Stimulated activated CD4-positive, alpha-beta T cell treated with anti-CD3 and anti-CD28 coated beads, TNF-alpha, amount 100 ng/mL, for 4 hours (primary cell): ENCODE measurements around the gene GALNT4.

Experiments used
- DNase-seq, 3 experiments: peaks; one replicate each; pipeline ENCODE4 v3.0.0-alpha.2; 2020; ENCODE audit warnings: low read depth in 3 of 3

Gene GALNT4

DNA sequence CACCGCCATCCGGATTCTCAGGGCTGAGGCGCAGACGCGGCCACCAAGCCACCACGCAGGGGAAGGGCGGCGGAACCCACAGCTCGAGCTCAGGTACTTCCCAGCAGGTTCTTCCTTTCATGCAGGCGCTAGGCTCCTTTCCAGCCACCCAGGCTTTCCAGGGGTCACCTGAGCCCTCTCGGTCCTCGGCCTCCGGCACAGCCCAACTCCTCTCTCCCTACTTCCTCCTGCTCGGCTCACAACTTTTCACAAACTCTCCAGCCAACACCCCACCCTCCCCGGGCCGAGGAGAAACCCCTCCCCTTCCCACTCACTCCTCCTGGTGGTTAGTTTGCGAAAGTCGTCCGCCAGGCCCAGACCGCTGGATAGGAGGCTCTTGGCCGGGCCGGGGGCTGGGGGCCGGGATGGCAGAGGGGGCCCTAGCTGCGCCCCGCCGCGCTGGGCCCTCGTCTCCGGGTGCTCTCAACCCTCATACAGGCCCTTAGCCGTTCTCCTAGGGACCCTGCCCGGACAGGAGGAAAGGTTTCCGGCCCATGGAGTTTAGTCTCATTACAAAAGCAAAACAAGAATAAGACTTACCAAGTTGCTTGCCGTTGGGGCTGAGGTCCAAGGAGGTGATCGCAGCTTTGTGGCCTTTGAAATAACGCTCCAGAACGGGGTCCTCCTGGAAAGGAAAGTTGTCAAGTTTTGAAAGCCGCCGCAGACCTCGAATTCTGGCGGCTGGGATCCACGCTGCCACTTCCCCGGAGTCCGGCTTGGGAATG lies at the start of gene GALNT4:
Gene GALNT4 (minus strand): TSS at position 256 of the 764 bp plus-strand sequence. CDS start 247 bp downstream, at position 9.
- DNase-seq, result peak; percentile 39 to 62 (median 62)

DNA sequence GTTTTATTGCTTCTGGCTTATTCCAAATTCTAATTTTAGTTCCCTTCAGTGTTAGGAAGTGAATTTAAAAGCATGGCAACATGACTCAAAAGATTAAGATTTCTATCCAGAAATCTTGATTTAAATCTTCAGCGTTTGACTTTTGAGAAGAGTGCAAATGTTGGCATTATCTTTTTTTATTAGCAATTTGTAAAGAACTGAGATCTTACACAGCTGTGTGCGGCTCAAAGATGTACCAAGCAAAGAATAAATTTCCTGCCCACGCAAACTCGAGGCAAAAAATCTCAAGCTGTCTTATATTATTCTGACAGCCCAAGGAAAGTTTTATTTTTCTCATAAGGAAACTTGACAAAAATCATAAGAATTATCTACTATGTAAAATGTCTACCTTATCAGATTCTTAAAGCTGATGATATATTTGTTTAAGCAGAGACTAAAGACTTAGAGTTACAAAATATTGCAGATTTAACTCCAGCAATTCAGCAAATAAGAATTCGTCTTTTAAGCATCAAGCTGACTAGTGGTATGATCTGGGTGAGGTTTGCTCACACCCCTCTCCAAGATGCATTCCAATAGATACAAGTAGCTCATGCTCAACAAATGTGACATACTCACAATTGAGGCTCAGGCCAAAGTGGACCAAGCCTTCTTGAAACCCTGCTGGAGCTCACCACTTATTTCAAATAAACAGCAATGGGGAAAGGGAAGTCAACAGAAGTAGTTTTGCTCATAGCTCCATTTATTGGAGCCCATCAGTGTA lies 48.6 kb upstream of the GALNT4 start:
- DNase-seq, result no peak

DNA sequence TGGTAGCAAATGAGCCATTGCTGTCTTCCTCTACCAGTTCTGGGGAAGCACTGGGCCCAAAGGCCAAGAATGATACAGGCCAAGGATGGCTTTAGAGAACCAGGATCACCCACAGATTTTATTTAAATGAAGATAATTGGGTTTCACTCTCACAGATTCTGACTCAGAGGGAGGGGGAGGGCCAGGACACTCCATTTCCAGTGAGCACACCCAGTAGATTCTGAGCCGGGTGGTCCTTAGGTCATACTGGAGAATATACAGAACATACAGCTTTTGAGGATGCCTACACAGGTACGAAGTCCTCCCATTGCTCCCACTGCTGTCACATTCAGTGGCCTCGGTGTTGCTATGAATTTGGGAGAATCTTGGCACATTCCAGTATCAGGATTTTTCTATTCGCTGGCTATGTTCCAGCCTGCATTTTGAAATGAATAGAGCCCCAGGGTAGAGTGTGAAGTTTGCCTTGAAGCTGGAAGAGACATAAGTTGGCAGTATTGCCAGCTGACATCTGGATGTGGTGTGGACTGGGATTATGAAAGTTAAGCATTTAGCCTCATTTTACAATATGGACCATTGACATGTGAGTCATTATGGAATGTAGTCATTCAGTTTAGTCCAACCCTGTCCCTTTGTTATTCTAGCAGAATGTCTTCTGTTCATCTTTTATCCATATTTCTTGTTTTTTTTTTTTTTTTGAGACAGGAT lies 47.0 kb upstream of the GALNT4 start:
- no peak for DNase-seq

DNA sequence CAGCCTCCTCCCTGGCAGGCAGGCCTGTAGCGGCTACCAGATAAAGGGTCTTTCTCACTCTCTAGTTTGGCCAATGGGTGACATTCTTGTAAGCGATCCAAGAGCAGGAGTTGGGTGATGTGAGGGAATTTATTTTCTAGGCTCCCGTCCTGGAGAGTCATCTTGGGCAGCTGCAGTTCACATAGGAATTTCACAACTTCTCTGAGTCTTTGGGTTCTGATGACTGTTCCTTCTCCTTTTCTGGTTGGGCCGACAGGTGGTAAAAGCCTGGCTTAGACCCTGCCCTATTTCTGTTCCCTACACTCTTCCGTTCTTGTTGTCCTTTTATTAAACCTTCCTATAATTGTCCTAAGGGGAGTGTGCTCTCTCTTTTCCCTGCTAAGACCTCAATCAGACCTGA lies 43.9 kb upstream of the GALNT4 start:
- no peak for DNase-seq

DNA sequence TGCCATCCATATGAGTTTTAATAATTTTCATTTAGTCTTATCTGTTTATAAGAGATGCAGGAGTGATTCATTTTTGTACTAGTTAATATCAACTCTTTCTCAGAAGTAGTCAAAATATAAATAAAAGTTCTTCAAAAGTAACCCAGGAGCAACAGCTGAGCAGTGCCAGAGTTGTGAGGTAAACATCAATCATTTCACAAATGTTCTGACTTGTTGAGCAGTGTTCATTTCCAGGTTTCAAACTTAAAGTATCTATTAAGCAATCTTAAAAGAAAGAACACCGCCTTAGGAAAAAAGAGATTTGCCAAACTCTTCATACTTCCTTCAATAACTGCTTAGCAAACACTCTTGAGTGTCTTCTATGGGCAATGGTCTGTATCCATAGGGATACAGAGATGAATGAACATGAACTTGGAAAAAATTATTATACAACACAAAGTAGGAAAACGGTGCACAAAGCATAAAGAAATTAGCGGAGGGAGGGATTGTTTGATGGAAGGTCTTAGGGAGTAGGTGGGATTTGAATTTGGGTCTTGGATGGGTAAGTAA lies 43.2 kb upstream of the GALNT4 start:
- no peak for DNase-seq

DNA sequence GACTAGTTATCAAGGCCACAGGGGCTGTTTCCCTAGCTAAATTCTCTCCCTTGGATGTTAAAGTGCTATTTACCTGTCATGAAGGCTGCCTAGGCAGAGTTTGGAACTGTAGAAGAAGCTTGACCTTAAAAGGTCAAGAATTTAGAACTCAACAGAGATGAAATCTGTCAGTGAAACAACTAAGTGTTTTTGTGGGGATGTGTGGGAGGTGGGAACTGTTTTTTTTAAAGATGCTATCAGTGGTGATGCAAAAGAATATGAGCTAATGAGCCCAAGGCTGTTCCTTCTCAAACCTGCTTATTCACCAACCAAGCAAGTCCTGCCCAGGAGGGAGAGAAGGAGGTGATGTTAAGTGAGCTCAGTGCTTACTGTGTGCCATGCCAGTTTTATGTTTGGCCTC lies 42.0 kb upstream of the GALNT4 start:
- no peak for DNase-seq

DNA sequence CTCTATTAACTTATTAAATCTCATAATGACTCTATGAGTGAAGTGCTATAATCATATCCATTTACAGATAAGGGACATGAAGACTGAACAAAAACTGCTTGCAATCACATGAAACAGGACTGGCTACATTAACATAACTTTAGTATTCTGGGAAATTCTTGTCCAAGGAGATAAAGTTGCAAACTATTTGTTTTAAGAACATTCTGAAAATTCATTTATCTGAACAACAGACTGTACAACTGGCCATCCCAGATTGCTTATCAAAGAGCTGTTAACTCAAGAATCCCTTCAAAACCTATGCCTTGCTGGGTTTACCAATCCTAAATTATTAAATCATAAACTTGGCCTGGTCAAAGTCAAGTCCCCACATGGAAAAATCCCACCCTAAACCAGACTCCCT lies 40.4 kb upstream of the GALNT4 start:
- no peak for DNase-seq

DNA sequence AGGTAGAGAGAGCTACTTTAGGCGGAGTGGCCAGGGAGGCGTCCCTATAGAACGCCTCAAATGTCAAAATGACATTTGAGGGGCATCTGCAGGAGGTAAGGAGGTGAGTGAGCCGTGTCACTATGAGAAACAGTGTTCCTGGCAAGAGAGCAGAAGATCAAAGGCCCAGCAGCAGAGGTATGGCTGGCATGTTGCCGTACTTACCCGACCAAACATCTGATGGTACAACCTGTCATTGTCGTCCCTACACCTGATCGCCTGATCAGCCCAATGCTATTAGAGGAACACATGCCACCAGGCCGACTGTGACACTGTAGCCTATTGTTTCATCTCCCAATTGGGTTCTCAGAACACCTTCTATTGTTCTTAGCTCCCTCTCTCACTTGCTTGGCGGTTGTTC lies 35.2 kb upstream of the GALNT4 start:
- DNase-seq, result no peak

DNA sequence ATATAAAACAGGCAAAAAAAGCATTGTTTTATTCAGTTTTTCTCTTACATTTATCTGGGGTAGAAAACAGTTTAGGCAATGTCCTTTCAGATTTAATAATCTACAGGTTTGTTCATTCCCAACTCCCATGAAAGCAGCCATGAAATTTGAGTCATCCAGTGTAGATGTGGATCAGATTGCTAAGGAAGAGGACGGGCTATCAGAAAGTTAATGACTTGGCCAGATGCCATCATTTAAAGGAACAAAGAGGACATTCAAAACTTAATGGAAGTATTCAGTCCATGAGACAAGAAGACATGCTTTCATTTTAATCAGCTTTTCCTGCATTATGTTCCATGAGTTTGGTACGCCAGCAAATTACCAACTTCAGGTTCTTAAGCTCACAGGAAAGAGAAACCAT lies 32.4 kb upstream of the GALNT4 start:
- DNase-seq, result no peak

DNA sequence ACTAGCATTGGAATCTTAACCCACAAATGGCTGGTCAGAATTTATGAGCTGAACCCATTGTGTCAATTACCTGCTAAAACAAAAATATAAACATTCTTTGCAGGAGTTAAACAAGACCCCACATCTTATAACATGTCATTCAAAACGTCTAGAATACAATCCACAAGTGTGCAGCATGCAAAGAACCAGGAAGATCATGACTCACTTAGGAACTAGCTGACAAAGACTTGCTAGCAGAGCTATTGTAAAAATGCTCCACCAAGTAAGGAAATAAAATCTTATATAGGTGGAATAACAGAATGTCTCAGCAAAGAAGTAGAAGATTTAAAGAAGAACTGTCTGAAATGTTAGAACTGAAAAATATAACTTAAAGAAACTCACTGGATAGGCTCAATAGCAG lies 27.8 kb upstream of the GALNT4 start:
- DNase-seq, result no peak

DNA sequence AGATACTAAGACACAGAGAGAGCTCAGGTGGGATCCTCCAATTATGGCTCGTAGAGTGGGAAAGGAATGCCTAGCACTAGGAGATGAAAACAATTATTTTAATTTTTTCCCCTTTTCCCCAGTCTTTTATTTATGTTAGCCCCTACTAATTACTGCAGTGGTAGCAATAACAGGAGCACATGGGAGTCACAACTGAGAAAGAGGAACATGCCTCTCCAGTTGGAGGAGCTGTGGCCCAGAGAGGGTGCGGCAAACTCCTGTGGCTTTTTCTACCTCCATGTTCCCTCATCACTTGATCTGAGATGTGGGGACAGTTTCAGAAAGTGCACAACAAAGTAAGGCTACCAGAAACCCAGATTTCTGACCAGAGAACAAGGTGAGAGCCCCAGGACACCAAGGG lies 27.2 kb upstream of the GALNT4 start:
- no peak for DNase-seq

DNA sequence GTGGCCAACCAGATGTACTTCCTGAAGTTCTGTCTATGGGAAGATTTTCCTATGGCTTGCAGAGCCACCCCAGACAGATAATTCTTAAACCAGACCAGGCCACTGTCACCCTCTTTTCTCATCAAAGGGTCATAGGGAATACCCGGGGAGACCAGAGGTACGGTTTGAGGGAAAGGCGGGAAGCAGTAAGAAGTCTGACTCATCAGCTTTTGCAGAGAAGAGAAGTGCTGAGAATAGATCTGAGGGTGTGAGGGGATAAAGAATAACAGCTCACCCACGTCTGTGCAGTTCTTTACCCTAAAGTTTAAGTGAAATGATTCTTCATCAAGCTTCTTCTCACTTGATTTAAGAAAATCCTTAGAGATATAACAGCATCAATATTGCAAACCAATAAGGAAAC lies 22.5 kb upstream of the GALNT4 start:
- DNase-seq, result no peak

DNA sequence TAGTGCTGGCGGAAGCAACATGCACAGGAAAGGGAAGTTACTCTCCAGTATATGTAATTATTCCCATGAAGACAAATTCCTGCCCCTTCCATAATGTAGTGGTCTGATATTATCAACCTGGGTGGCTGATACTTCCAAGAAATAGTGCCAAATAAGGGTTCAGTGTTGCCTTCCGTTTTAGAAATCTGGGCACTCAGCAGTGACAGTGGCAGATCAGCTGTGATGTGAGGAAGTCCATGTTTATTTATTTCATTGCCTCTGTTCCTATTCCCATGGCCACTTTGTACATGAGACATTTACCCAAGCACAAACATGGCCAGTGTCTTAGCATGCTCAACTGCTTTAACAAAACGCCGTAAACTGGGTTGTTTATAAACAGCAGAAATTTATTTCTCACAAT lies 21.6 kb upstream of the GALNT4 start:
- no peak for DNase-seq

DNA sequence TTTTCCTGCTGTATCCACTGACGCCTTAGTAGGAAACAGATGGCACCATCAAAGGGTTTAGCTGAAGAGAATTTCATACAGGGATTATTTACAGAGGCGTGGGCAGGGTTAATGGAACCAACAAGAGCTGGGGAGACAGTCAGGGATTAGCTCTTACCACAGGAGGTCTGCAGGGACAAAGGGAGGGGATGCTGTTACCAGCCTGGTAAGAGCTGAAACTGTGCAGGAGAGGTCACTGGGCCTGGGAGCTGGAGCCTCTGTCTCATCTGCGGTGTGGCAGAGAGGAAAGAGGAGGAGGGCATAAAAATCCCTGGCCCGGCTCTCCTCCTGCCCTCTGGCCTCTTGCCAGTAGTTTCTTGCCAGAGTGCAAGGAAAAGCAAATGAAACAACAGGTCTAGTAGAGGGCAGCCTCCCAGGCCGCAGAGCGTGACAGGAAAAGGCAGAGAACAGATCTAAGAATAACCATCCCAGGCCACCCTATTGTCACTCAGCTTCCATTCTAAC lies 20.1 kb upstream of the GALNT4 start:
- DNase-seq, result no peak

DNA sequence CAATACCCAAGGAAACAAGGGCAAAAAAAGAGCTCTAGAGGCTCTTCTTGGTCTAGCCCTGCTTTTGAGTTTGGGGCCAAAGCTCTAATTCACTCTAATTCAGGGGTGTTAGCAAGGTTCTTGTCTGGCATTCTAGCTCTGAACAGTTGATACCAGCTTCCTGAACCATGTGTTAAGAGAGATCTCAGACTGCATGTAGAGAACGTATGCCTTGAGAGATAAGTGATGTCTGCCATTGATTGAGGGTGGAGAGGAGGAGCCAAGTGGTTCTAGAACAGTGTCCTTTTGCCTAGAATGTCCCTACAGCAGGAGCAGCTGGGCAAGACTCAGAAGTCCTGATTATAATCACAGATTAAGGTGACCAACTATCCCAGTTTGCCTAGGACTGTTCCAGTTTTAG lies 19.4 kb upstream of the GALNT4 start:
- no peak for DNase-seq

DNA sequence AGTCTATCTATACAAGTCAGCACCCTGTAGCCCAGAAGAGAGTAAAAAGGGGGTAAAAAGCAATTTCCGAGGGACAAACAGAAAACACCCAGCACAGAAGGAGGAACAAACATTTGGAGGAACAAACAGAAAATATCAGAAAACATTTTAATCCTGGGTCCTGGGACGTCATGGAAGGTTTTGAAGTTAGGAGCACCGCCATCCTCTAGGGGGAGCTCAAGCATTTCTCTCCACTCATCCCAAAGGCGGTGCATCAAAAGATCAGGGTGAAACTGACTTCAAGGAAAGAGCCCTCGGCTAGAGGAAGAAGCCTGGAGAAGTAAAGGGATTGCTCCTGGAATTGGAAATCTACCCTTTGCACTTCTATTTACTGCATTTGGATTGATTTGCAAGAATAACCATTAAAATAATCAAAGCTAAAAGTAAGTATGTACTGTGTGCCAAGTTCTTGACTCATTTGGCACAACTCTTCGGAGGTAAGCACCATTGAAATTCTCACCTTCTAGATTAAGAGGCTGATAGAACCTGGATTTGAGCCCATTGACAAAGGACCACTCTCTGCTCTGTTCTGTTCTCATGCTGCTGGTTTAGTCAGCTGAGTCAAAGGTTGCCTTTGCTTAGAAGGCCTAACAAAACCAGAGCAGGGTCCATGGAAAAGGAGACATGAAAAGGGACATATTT lies 18.5 kb upstream of the GALNT4 start:
- DNase-seq, result peak in 2 of 3 experiments; percentile 27 to 35

DNA sequence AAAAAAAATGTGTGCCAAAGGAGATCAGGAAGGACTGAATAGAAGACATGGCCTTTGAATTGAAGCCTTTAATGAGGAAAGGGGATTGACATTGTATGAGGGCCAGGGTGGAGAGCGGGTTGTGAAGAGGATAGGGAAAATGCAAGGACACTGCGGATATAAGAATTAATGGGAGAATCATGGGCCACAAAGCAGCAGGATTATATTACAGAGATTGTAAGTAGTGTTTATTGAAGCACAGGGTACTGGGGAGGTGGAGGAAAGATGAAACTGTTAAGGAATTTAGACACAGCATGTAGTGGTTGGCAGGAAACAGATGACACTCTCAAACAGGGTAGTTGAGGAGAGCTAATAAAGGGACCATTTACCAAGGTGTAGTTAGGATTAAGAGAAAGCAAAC lies 17.6 kb upstream of the GALNT4 start:
- DNase-seq, result no peak

DNA sequence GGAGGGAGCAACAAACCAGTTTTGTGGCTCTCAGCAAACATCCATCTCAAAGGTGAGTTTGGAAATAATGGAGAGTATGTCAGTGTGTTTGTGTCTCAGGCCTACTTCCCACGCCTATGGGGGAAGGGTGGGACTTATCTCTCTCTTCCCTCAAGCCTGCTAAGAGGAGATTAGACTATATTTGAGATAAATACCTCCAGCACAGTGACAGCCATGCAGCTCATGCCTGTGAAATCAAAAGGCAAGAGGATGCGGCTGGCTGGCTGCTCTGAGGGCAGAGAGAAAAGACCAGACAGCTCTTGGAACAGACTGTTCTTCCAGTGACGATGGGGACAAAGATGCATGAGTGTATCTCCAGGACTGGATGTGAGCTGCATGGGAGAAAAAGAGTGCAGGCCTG lies 16.0 kb upstream of the GALNT4 start:
- DNase-seq, result no peak

DNA sequence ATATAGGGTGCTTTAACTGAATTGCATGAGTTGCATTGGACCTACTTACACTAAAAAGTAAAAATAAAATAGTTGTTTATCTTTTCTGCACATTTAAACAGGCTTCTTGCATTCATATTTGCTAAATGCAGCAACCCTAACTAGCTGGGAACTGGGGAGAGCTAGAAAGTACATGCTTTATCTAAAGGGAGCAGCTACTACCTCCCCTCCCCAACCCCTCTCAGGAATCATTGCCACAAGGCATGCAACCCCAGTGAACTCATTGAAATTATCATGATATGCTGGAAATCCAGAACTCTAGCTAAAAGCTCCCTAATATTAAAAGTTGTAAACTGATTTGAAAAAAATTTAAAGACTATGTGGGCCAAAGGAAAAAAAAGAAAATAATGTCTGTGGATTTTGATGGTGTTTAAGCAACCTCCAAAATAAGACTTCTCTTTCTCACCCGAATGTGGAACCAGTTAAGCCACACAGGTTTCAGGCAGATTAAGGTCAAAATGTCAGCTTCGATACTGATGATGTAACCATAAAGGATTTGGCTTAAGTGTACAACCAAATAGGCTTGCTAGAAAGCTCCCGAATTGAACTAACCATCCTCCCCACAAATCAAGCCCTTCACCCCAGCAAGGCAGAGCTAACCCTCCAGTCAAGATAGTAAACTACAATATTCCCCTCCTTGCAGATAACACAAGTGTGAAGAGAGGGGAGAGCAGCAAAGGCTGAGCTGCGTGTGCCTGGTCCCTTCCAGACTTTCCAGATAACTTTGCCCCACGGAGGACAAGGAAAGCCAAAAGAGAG lies 15.0 kb upstream of the GALNT4 start:
- no peak for DNase-seq

DNA sequence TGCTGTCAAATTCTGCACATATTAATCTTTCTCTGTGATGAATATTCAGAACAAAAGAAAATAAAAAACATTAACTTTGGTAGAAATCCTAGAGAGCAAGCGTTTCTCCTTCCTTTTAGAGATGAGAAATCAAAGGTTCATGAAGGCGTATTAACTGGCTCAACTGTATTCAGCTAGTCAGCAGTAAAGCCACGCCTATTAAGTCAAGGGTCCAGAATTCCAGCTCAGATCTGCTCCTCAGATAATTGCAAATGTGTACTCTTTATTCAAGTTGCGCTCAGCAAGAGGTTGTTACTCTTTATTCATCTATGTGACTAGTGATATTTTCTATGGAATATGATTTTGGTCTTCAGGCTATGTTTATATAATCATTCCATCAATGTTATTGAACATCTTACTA lies 14.3 kb upstream of the GALNT4 start:
- DNase-seq, result no peak

DNA sequence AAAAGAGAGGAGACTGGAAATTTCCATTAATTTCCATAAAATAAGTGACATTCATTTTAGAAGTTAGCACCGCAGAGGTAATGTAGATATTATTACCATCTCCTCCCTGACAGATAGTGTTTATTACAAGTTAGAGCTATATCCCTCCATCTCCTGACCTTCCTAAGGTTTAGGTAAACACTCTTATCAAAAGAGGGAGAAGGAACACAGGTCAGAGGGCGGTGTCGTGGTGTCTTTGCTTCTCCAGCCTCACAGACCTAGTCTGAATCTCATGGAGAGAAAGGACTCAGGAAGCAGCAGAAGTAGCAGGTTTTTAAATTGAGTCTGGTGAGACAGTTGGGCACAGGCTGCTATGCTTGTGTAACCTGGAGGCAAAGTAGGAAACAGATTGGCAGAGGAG lies 12.8 kb upstream of the GALNT4 start:
- DNase-seq, result no peak
